Fibroblast of skin of right biceps (primary cell): ENCODE results near the gene RAB11FIP2.
"Not testable (repeated sequence)": the region's sequence is repeated elsewhere in the genome, so short reads cannot be mapped to it uniquely, and the experiment has no call there.

Experiments used
- DNase-seq: peaks from one replicate; pipeline ENCODE4 v3.0.0-alpha.2; 2013

RAB11FIP2 gene, protein sequence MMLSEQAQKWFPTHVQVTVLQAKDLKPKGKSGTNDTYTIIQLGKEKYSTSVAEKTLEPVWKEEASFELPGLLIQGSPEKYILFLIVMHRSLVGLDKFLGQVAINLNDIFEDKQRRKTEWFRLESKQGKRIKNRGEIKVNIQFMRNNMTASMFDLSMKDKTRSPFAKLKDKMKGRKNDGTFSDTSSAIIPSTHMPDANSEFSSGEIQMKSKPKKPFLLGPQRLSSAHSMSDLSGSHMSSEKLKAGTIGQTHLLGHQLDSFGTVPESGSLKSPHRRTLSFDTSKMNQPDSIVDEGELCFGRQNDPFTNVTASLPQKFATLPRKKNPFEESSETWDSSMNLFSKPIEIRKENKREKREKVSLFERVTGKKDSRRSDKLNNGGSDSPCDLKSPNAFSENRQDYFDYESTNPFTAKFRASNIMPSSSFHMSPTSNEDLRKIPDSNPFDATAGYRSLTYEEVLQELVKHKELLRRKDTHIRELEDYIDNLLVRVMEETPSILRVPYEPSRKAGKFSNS

DNA sequence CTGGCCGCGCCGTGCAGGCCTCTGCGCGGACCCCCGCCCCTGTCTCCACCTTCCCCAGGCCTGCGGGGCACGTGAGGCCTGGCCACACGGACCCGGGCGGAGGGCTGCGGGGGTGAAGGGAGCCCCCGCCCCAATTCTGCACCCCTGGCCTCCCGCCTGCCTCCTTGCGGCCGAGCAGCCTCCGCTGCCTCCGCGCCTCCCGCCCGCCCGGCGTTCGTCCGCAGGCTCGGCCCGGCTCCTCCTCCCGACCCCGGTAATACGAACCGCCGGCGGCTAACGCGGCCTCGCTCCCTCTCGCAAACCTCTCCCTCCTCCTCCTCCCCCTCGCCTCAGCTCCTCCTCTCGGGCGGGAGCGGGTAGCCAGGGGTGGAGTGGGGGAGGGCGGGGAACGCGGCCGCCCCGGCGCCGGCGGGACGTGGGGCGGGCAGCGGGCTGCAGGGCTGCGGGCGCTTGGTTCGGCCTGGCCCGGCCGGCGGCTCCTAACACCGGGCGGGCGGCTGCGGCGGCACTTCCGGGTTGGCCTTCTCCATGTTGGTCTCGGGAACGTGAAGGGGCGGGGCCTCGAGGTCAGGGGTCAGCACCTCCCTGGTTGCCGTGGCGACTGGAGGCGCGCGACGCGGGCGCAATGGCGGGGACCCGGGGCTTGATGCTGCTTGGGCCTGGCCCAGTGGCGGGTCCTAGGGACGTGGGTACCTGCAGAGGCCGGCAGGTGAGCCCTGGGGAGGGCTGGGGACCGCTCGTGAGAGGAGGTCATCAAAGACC is at the start of gene RAB11FIP2:
Gene RAB11FIP2, minus strand, starts transcription at position 547 of the 762 bp plus-strand sequence. CDS start 778 bp downstream, outside the sequence.
- DNase-seq, result peak; percentile 93

GRCh38 chr10:118096022-118096421 is 49.3 kb upstream of the RAB11FIP2 start:
- no peak for DNase-seq

- DNase-seq, result no peak
These were observed 45.5 kb upstream of the RAB11FIP2 start for GRCh38 chr10:118092209-118092608.

DNA sequence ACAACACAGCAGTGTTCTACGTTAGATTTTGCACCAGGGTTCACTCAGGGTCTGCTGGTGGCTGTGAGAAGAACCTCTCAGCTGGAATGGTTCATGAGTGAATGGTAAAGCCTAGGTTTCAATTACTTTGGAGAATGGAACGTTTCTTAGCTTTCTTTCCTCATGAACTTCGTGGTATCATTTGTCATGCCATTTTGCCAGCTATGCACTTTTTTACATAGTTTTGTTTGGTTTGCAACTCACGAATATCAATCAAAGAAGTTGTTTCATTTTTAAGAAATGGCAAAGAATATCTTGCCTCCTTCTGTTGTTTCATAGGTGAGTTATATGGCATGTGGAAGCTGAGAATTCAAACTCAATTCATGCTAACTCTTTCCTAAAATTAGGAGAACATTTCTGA is 34.1 kb upstream of the RAB11FIP2 start:
- no peak for DNase-seq

DNA sequence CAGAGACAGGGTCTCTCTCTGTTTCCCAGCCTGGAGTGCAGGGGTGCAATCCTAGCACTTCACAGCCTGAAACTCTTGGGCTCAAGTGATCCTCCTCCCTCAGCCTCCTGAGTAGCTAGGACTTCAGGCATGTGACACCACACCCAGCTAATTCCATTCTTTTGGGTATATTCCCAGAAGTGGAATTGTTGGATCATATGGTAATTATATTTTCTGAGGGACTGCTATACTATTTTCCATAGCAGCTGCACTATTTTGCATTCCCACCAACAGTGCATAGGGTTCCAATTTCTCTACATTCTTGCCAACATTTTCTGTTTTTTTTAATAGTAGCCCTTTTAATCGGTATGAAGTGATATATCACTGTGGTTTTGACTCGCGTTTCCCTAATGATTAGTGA is 30.0 kb upstream of the RAB11FIP2 start:
- DNase-seq, result peak; percentile 44

GRCh38 chr10:118072840-118073239 is 26.1 kb upstream of the RAB11FIP2 start:
- DNase-seq, result no peak

GRCh38 chr10:118067389-118067788 is 20.6 kb upstream of the RAB11FIP2 start:
- DNase-seq, result not testable (repeated sequence)

- DNase-seq, result no peak
These were observed 16.1 kb upstream of the RAB11FIP2 start for GRCh38 chr10:118062798-118063238.

GRCh38 chr10:118058371-118058770 is 11.6 kb upstream of the RAB11FIP2 start:
- peak; percentile 28 for DNase-seq

DNA sequence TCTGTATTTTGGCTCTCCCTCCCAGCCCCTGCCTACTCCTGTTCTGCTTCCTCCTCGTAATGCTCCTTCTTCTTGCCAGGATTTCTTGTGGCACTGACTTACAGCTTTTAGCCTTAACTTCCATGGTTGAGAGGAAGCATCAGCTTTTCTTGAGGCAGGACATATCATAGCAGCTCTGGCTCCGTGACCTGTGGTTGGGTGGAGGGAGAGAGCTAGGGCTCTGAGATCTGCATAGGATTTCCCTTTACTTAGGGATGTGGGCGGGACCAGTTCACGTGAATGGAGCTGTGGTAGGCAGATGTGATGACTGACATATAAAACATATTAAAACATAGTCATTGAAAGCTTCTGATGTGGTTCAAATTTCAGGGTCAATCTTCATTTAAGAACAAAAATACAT is 10.6 kb upstream of the RAB11FIP2 start:
- no peak for DNase-seq

GRCh38 chr10:118054383-118054782 is 7.6 kb upstream of the RAB11FIP2 start:
- DNase-seq, result no peak

GRCh38 chr10:118052816-118053215 is 6.1 kb upstream of the RAB11FIP2 start:
- DNase-seq, result no peak

GRCh38 chr10:118047880-118048279 is 1.1 kb upstream of the RAB11FIP2 start:
- DNase-seq, result no peak

GRCh38 chr10:118047157-118047719 is 497 bp upstream of the RAB11FIP2 start:
- no peak for DNase-seq

DNA sequence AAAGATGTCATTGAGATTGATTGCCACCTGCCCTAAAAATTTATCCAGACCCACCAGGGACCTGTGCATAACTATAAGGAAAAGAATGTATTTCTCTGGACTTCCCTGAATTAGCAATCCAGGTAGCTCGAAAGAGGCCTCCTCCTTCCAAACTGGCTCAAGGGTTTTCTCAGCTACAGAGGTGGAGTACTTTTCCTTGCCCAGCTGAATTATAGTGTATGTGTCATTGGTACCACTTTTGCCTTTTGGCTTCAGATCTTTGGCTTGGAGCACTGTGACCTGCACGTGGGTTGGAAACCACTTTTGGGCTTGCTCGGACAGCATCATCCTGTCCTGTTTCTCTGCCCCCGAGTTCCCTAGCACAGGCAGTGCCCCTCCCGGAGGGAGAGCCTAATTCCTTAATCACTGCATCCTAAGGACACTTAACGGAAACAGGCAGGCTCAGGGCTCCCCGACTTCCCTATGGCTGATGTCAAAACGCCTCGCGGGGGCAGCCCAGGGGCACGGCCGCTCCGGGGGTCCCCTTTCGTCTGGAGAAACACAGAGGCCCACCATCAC is 825 bp downstream of the RAB11FIP2 start:
- peak; percentile 43 for DNase-seq

DNA sequence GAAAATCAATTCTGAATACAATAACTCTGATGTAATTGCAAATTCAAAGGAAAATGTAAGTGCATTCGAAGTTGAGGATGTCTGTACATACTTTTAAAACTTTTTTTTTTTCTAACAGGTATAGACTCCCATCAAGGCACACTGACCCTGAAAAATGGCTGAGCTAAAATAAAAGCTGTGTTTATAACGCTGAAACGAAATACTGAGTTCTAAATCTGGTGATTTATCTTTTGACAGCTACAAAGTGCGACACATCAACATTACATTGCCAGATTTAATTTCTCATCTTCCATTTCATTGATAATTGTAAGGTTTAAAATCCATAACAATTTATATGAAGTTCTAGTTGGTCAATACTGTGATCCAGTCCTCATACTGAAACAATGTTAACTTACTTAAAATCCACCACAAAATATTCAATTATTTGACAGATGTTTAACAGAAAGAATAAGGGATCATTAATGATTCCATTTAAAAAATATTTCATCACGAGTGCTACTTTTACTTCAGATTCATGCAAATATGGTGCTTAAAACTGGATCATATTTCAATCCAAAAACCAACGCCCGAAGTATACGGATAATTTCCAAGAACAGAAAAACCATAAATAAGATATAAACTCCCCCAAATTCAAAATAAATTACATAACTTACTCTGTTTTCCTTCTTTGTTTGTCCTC is 1.4 kb downstream of the RAB11FIP2 start:
- no peak for DNase-seq

DNA sequence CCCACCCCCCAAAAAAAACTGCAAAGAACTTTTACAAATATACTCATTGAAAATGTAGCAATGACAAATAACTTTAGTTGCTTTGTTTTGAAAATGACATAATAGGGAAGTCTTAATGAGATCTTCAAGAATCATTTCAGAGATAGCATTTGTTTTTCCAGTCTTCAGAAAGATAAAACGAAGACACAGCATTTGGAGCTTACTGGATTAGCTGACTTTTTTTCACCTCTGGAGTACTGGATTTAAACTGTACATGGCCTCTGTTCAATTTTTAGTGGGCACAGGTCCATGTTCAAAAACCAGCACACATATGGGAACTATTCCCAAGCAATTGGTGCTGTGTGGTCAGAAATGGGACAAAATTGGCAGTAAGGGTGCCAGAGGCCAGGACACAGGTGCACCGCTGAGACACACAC is 3.9 kb downstream of the RAB11FIP2 start:
- DNase-seq, result no peak

DNA sequence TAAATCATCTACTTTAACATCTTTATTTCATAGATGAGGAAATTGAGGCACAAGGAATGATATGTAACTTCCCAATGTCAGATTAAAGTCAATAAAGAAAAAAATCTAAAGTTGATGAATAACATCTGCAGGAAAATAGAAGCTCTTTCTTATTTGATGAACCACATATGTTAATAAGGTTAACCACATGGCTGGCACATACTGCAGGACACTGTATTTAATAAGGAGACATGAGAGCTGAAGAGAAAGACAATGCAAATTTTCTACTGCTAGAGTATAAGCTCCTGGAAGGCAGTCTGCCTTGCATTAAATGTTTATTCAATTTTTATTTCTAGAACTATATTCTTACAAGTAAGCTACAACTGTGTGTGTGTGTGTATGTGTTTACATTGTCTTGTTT is 4.4 kb downstream of the RAB11FIP2 start:
- no peak for DNase-seq

GRCh38 chr10:118041316-118041715 is 5.4 kb downstream of the RAB11FIP2 start:
- peak; percentile 71 for DNase-seq

- DNase-seq, result peak; percentile 28
These were observed 10.4 kb downstream of the RAB11FIP2 start for GRCh38 chr10:118036281-118036875.

DNA sequence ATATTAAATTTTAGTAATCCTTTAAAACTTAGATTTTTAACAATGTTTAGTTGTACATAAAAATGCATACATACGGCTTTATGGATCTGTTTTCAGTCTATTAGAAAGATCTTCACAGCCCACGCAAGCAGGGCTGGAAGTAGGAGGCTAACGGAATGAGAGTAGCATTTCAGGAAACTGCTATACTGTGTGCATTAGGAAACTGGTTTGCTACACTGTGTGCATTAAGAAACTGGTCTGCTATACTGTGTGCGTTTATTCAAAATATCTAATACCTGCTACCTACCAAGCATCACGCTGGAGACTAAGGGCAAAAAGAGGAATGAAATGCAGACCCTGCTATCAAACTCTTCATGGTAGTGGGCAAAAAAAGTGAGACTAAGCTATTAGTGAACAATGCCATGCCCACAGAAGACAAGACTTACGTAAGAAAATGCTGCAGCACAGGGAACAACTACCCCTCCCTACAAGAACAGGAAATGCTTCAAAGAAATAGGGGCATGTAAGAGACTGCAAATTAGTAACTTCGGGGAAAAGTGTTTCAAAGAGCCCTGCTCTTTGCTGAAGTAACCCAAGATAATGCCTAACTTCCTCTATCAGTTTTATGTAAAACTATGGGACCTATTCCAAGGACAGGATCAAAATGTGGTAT is 11.3 kb downstream of the RAB11FIP2 start:
- DNase-seq, result no peak
